ENCODE measurements around the gene ARRB1.

The ARRB1 gene

GRCh38 chr11:75263944-75264349, 87.5 kb downstream of the ARRB1 start:
- in situ Hi-C loops (cut with HindIII; ENCODE audit: low sequenced_read_pairs): no loop called here

DNA sequence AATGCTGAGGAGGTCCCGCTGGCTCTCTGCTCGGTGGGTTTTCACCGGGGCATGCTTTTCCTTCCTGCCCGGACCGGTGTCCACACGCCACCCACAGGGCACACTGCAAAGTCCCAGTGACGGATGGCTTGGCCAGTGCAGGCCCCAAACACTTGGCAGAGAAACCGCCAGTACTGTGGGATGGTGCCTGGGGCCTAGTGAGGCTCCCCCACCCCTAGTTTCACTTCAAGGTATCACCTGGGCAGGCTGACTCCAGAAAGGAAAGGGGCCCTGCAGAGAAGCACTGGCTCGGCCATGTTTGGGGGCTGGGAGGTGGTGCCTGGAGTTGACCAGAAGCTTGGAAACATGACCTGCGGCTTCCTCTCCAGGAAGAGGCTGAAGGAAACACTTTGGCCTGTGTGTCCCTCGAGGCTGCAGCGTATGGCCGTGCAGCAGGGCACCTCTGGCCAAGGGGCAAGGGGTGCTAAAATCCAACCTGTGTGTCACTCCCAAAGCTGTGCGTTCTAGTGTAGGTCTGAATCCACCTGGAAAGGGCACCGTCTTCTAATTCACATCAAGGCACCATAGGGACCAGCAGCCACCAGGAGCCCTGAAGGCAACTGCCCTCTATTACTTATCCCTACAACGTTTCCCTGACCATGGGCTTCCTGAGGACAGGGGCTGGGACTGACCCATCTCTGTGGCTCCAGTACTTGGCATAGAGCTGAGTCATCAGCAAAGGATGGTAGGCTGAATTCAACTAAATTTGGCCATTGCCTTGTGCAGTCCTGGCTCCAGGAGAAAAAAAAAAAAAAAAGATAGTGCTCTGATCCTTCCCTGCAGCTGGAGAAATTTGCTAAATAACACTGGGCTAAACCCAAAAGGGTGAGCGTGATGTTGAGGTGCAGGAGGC, 88.3 kb downstream of the ARRB1 start:
- in situ Hi-C loops (cut with HindIII; ENCODE audit: low sequenced_read_pairs): no loop called here

DNA sequence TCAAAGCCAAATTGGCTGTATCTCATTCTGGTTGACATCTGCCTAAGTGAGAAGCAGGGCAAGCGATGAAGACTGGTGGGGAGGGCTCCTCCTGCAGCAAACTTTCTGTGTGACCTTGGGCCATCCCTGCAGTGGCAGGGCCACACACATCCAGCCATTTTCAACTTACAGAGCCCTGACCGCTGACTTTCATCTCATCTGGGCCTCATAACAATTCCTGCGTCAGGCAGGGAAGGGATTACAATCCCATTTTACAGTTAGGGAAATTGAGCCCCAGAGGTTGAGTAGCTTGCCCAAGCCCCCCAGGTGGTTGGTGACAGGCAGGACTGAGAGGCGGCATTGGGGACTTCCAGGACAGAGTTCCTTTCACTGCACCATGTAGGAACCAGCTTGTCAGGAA, 89.0 kb downstream of the ARRB1 start:
- in situ Hi-C loops (cut with HindIII; ENCODE audit: low sequenced_read_pairs): no loop called here

DNA sequence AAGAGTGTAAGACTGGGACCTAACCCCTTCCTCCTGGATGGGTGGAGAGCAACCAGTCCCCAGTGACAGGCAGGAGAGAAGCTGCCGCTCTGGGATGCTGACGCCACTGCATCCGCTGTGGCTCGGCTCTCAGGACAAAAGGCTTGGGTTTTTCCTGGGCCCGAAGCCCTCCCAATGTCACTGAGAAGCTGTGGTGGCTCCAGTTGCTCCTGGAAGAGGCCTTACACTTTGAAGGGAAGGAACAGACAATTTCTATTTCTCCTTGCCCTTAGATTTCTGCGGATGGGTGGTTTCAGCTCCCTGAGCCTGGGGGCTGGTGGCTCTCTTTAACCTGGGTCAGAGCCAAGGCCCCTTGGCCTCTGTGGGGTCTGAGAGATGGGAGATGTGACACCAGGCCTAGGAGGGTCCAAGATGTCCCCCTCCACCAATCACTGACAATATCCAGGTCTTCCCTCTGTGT, 89.5 kb downstream of the ARRB1 start:
- in situ Hi-C loops (cut with HindIII; ENCODE audit: low sequenced_read_pairs): no loop called here

DNA sequence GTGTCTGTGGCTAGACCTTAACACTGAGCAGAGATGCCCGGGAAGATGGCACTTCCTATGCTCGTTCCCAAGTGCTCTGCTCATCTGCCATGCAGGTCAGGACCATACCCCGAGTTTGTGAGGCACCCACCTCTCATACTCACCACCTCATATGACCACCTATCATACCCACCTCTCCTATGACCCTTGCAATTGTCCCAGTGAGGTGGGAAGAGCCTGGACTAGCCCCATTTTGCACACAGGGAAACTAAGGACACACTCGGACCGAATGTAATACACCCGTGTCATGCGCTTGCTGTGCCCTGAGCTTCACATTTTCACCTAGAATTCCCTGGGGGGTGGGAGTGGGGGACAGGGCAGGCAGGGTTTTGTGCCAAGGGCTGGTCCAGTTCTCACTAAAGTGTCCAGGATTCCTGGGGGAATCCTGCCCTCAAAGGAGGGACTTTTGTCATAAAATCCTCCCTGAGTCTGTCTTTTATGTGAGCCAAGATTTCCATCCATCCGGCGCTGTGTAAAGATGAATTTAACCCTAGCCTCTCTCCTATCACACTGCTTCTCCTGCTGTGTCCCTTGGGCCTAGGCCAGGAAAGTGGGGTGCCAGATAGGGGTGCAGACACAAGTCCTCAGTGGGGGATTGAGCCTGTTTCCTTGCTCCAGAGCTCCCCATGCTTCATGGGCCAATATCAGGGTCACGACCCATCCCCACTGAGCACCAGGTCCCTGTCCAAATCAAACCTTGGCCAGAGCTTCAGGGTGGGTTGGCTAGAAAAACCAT, 90.9 kb downstream of the ARRB1 start:
- in situ Hi-C loops (cut with HindIII; ENCODE audit: low sequenced_read_pairs): no loop called here

DNA sequence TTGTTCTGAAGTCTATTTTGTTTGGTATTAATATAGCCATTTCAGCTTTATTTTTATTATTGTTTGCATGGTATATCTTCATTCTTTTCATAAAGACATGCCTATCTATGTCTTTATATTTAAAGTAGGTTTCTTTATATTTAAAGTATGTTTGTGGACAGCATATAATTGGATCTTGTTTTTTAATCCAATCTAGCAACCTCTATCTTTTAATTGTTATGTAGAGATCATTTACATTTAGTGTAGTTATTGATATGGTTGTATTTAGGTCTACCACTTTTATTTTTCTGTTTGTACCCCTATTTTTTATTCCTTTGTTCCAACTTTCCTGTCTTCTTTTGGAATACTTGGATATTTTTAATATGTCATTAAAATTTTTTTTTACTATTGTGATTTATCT, 97.1 kb downstream of the ARRB1 start:
- in situ Hi-C loops (cut with HindIII; ENCODE audit: low sequenced_read_pairs): no loop called here

DNA sequence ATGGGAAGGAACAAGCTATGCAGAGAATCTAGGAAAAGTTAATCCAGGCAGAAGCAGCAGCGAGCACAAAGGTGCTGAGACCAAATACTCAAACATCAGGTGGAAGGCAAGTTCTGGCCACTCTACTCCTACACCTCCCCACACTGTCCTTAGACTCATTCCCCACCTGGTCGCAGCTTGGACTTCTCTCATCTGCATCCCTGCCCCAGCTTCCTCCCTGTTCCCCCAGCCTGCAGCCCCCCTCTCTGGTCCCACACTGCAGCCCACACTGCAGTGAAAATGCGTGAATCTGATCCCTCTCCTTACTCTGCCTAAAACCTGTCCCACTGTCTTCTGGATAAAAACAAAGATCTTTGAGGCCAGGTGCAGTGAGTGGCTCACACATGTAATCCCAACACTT, 101.8 kb downstream of the ARRB1 start:
- in situ Hi-C loops (cut with HindIII; ENCODE audit: low sequenced_read_pairs): no loop called here

- in situ Hi-C loops (cut with HindIII; ENCODE audit: low sequenced_read_pairs): no loop called here
These were observed 102.6 kb downstream of the ARRB1 start for GRCh38 chr11:75248924-75249256.

- in situ Hi-C loops (cut with HindIII; ENCODE audit: low sequenced_read_pairs): no loop called here
These were observed 104.7 kb downstream of the ARRB1 start for GRCh38 chr11:75246671-75247350.

GRCh38 chr11:75246006-75246670, 105.3 kb downstream of the ARRB1 start:
- in situ Hi-C loops (cut with HindIII; ENCODE audit: low sequenced_read_pairs): no loop called here

GRCh38 chr11:75245356-75246005, 106.0 kb downstream of the ARRB1 start:
- in situ Hi-C loops (cut with HindIII; ENCODE audit: low sequenced_read_pairs): no loop called here

GRCh38 chr11:75244052-75244814, 107.2 kb downstream of the ARRB1 start:
- in situ Hi-C loops (cut with HindIII; ENCODE audit: low sequenced_read_pairs): no loop called here

- in situ Hi-C loops (cut with HindIII; ENCODE audit: low sequenced_read_pairs): no loop called here
These were observed 108.5 kb downstream of the ARRB1 start for GRCh38 chr11:75242722-75243600.

- in situ Hi-C loops (cut with HindIII; ENCODE audit: low sequenced_read_pairs): no loop called here
These were observed 109.4 kb downstream of the ARRB1 start for GRCh38 chr11:75241906-75242644.

DNA sequence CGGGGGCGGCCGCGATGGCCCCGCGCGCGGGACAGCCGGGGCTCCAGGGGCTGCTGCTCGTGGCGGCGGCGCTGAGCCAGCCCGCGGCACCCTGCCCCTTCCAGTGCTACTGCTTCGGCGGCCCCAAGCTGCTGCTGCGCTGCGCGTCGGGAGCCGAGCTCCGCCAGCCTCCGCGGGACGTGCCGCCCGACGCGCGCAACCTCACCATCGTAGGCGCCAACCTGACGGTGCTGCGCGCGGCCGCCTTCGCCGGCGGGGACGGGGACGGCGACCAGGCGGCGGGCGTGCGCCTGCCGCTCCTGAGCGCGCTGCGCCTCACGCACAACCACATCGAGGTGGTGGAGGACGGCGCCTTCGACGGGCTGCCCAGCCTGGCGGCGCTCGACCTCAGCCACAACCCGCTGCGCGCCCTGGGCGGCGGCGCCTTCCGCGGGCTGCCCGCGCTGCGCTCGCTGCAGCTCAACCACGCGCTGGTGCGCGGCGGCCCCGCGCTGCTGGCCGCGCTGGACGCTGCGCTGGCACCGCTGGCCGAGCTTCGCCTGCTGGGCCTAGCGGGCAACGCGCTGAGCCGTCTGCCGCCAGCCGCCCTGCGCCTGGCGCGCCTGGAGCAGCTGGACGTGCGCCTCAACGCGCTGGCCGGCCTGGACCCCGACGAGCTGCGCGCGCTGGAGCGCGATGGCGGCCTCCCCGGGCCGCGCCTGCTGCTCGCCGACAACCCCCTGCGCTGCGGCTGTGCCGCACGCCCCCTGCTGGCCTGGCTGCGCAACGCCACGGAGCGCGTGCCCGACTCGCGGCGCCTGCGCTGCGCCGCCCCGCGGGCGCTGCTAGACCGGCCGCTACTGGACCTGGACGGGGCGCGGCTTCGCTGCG, 110.2 kb downstream of the ARRB1 start:
- in situ Hi-C loops (cut with HindIII; ENCODE audit: low sequenced_read_pairs): no loop called here

DNA sequence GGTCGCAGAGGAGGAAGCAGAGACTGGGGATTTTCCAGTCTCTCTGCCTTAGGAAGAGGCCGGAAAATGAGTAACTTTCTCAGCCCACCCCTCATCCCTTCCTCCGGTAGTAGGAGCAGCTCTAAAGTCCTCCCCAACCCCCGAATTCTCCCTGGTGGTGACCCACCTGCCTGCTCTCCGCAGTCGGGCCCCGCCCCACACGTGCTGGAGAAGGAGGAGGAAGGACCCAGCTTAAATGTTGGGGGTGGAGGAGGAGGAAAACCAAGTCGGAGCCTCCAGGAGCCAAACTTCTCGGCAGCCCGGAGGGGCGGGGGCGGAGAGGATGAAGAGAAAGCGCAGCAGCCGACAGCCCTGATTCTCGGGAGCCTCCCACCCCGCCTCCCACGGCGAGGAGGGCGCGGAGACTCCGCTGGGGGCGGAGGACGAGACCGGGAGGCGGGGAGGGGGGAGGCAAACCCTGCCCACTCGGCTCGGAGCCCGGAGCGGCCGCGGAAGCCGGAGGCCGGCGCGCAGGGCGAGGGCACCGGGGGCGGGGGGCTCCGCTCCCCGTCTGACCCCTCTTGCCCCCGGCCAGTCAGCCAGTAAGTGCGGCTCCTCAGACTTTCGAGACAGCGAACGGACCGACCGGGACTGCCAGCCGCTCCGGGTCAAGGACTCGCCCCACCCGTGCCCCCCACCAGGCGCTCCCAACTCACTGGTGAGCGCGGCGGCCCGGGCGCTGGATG, 111.0 kb downstream of the ARRB1 start, which contains the start of gene TPBGL:
TPBGL (plus strand) TSS at position 464 of the 725 bp plus-strand sequence. CDS start 276 bp downstream, outside the sequence.
- in situ Hi-C loops (cut with HindIII; ENCODE audit: low sequenced_read_pairs): no loop called here

Data from DLD1 (cell line).